Adrenal gland (tissue), 12 donors: ENCODE data around the gene OR6C70. TPM values are rescaled to one million over a fixed set of nuclear protein-coding genes. Genes with fewer than 3 reads are reported as not detected.

ENCODE experiments used
- DNase-seq, 7 donors: peaks; one replicate each; pipeline ENCODE4 v3.0.0-alpha.2; 2019 to 2020
- H3K27ac ChIP-seq, 5 donors: fragments of 200-600 bp; sonication (generic) in 4 of 5; 1 replicate in 3 of 5; 2 replicates in 2 of 5; pipeline versions ENCODE4 v1.5.1 to v1.8.0; 2016 to 2020; ENCODE audit warnings: mild to moderate bottlenecking in 1 of 5
- H3K27me3 ChIP-seq: fragments of 200-600 bp; 2 replicates; pipeline ENCODE4 v1.8.0; 2021
- H3K36me3 ChIP-seq, 2 donors: fragments of 200-600 bp; replicated peaks in 1 of 2; 1 replicate in 1 of 2; 2 replicates in 1 of 2; pipeline versions ENCODE4 v1.5.1 to v1.8.0; 2018 to 2022
- H3K4me1 ChIP-seq, 2 donors: fragments of 200-600 bp; replicated peaks in 1 of 2; 1 replicate in 1 of 2; 2 replicates in 1 of 2; pipeline versions ENCODE4 v1.5.1 to v1.8.0; 2018 to 2021
- H3K4me3 ChIP-seq, 4 donors: fragments of 200-600 bp; sonication (generic) in 3 of 4; one replicate each; pipeline ENCODE4 v1.5.1; 2016 to 2018
- H3K9me3 ChIP-seq, 3 donors: fragments of 200-600 bp; sonication (generic) in 1 of 3; replicated peaks in 1 of 3; 1 replicate in 2 of 3; 2 replicates in 1 of 3; pipeline versions ENCODE4 v1.5.1 to v1.8.0; 2016 to 2021
- POLR2A ChIP-seq, 2 donors: fragments of 450-650 bp; IDR thresholded peaks; one replicate each; pipeline ENCODE4 v1.6.1; 2017; ENCODE audit warnings: antibody characterized with exemption in 2 of 2, mild to moderate bottlenecking in 2 of 2, moderate library complexity in 1 of 2
- WGBS, 4 donors: extraction: QIAGEN DNeasy Blood & Tissue Kit in 2 of 4; methylation state at CpG; one replicate each; pipeline versions ENCODE4 v1.1.5 to v1.1.7; 2013 to 2017; 5-methylcytosine and 5-hydroxymethylcytosine counted together
- intact Hi-C, 2 donors: fragments of 100-400 bp; cut with DNase I; formaldehyde crosslinking; loops; one replicate each; pipeline versions ENCODE4 v1.14.1 to v1.15.0; 2022 to 2023
- polyA plus RNA-seq, 3 donors: library from polyadenylated mRNA; stranded (reverse); fragments of 200-250 nt in 2 of 3; fragments of 350-450 nt in 1 of 3; fragmentation: Illumina TruSeq in 1 of 3; extraction: RNeasy Lipid Tissue Mini Kit (QIAGEN cat#74804) in 1 of 3; gene quantifications; one replicate each; pipeline ENCODE4 v1.2.3, GENCODE V29; 2013 to 2014
- total RNA-seq, 9 donors: library from RNA; depleted of rRNA in 4 of 9; stranded (reverse); fragments of >200 nt in 4 of 9; fragments of 120-200 nt in 1 of 9; fragmentation: NEBNext Ultra II Directional in 1 of 9; extraction: Animal tissue kit (Norgen Biotek cat#: 25700) in 1 of 9; gene quantifications; one replicate each; pipeline versions ENCODE4 v1.1.0 to v1.2.4, GENCODE V29; 2013 to 2023
- TF ChIP-seq, protein P1 (sequence below), 6 experiments: fragments of 450-650 bp in 4 of 6; fragments of 200-600 bp in 2 of 6; sonication (generic) in 1 of 6; IDR thresholded peaks; 1 replicate in 5 of 6; 2 replicates in 1 of 6; pipeline versions ENCODE4 v1.5.1 to v1.8.0; 2016 to 2021; ENCODE audit warnings: antibody characterized with exemption in 6 of 6, mild to moderate bottlenecking in 2 of 6, moderate library complexity in 1 of 6
- donor health status: healthy with polysubstance abuse.
- donor health status: Bipolar disorder and iron deficiency.
- donor health status: DM: yes; HTN: yes; CAD: no.
- donor health status: DM: no; HTN: no; CAD: no.
- donor health status: DM: no; HTN: no; CAD: no.
- donor health status: DM: yes; HTN: yes; CAD: no.

The OR6C70 gene
- total and polyA plus RNA-seq, 12 donors, result not detected

DNA sequence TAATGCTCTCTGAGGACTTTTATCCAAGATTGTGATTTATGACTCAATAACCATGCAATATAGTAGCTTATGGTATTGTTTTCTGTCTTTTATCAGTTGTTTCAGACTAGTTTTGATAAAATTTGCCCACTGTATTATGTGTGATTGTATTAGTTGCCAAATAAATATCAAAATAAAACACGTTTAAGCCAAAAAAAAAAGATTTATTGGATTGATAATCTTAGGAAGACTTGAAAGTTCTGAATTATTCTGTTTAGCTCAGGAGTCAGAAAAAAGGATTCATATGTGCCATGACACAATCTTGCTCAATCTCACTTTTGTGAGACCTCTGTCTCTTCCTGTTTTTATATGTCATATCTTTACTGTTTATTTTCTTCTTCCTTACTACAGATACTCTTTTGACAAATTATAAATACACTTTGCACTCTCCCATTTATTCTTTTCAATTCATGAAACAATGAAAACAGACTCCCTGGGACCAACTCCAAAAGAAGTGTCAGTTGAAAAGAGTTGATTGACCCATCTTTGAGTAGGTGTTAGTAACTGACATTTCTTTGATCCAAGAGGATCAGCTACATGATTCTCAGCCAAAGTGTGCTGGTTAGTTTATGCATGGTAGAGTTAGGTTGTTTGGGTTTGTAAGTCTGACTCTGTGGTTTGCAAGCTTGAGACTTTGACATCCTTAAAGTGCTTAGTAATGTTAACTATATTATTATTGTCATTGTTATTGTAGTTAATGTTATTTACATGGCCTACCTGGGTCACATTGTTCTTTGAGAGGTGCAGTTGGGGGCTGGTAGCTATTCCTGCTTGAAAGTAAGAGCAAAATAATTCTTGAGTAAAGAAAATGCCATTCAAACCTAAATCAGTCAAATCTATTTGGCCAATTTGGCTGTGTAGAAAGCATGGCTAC, 41.4 kb downstream of the OR6C70 start:
- Histone ChIP-seq H3K4me1 (no peaks in the 10 kb centered on the region), H3K36me3 (no peaks in the 10 kb centered on the region), H3K9me3 (no peaks in the 10 kb centered on the region), H3K4me3 (no peak overlapping the region), H3K27me3 (no peaks in the 10 kb centered on the region), H3K27ac (no peak overlapping the region)
- WGBS, 4 donors, result 11 to 30% (median 22%) methylated on average over 1 of the region's 1 CpG
- TF ChIP-seq POLR2A (IDR thresholded peaks at IDR 0.05), result no peak
- TF ChIP-seq, protein P1, sequence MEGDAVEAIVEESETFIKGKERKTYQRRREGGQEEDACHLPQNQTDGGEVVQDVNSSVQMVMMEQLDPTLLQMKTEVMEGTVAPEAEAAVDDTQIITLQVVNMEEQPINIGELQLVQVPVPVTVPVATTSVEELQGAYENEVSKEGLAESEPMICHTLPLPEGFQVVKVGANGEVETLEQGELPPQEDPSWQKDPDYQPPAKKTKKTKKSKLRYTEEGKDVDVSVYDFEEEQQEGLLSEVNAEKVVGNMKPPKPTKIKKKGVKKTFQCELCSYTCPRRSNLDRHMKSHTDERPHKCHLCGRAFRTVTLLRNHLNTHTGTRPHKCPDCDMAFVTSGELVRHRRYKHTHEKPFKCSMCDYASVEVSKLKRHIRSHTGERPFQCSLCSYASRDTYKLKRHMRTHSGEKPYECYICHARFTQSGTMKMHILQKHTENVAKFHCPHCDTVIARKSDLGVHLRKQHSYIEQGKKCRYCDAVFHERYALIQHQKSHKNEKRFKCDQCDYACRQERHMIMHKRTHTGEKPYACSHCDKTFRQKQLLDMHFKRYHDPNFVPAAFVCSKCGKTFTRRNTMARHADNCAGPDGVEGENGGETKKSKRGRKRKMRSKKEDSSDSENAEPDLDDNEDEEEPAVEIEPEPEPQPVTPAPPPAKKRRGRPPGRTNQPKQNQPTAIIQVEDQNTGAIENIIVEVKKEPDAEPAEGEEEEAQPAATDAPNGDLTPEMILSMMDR (IDR thresholded peaks at IDR 0.05), result no peak
- intact Hi-C loops, result no loop called here
- no peak for DNase-seq

DNA sequence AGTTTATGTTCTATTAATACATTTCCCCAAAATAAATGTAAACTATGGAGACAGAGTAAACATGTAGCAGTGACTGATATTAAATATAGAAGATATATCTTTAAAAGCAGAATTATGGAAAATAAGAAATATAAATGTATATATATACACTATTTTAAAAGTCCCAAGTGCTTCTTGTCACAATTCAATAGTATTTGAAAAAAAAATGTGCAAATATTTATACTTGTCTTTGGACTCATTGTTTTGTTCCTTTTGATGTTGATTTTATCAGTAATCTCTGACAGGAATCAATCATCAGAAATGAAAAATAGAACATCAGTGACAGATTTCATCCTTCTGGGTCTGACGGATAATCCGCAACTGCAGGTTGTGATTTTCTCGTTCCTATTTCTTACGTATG, 44.0 kb downstream of the OR6C70 start, which contains the start of gene OR6C76:
OR6C76 (plus strand) TSS at position 301 of the 400 bp plus-strand sequence; CDS start at position 301, 0 bp downstream.
- Histone ChIP-seq H3K4me3 (no peak within 1 kb of the TSS), H3K27me3 (no peaks in the 10 kb centered on the region), H3K27ac (no peak within 1 kb of the TSS), H3K9me3 (no peaks in the 10 kb centered on the region), H3K36me3 (no peaks in the 10 kb centered on the region), H3K4me1 (no peaks in the 10 kb centered on the region)
- intact Hi-C loops, result no loop called here
- no peak for TF ChIP-seq POLR2A (IDR thresholded peaks at IDR 0.05)
- TF ChIP-seq, protein P1 (IDR thresholded peaks at IDR 0.05), result no peak
- DNase-seq, result no peak
- WGBS, 4 donors, result 73 to 92% (median 81%) methylated on average over 4 of the region's 4 CpGs

DNA sequence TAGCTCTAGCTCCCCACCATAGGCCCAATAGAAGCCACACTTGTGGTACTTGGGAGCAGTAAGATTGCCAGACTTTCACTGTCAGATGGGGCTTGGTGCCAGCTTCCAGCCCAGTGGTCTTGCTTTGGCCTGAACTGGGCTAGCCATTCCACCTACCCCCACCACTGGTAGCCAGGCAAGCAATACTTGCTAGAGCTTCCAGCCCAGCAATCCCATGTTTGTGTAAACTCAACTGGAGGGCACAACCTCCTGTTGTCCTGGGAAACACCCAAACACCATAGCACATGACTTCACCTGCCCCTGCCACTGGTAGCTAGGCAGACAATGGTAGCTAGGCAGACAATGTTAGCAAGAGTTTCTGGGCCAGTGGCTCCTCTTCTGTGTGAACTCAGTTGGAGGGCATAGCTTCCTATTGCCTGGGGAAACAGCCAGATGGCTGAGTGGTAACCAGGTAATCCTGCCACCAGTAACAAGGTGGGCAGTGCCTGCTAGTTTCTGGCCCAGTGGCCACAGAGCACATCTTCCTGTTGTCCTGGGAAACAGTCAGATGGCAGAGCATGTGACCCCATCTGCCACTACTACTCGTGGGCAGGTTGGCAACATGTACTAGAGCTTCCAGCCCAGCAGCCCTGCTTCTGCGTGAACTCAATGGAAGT, 49.5 kb downstream of the OR6C70 start:
- no peak for DNase-seq
- Histone ChIP-seq H3K27me3 (no peaks in the 10 kb centered on the region), H3K4me3 (no peak overlapping the region), H3K36me3 (no peaks in the 10 kb centered on the region), H3K4me1 (no peaks in the 10 kb centered on the region), H3K27ac (no peak overlapping the region), H3K9me3 (no peaks in the 10 kb centered on the region)
- WGBS, 4 donors, result 82 to 90% (median 85%) methylated on average over 2 of the region's 2 CpGs
- intact Hi-C loops, result no loop called here
- TF ChIP-seq, protein P1 (IDR thresholded peaks at IDR 0.05), result no peak
- no peak for TF ChIP-seq POLR2A (IDR thresholded peaks at IDR 0.05)

Other genes with a start within 250 kb of the OR6C70 start
- not detected for gene OR10A7, start 249.1 kb downstream of the OR6C70 start, total RNA-seq
- not detected for gene OR10A7, start 249.1 kb downstream of the OR6C70 start, polyA plus RNA-seq
- gene OR6C74, start 225.5 kb downstream of the OR6C70 start, total RNA-seq, result 1 to 10 TPM in 1 of 9 donors, not detected in 8; 1.1 TPM
- not detected for gene OR6C74, start 225.5 kb downstream of the OR6C70 start, polyA plus RNA-seq
- not detected for gene OR6C6, start 173.6 kb downstream of the OR6C70 start, total RNA-seq
- gene OR6C6, start 173.6 kb downstream of the OR6C70 start, polyA plus RNA-seq, result not detected
- gene OR6C1, start 155.8 kb downstream of the OR6C70 start, total RNA-seq, result under 1 TPM in 1 of 9 donors, not detected in 8; 0.11 TPM
- gene OR6C1, start 155.8 kb downstream of the OR6C70 start, polyA plus RNA-seq, result not detected
- not detected for gene OR6C3, start 139.4 kb downstream of the OR6C70 start, total RNA-seq
- not detected for gene OR6C3, start 139.4 kb downstream of the OR6C70 start, polyA plus RNA-seq
- gene OR6C75, start 107.2 kb downstream of the OR6C70 start, total RNA-seq, result not detected
- not detected for gene OR6C75, start 107.2 kb downstream of the OR6C70 start, polyA plus RNA-seq
- not detected for gene OR6C65, start 69.6 kb downstream of the OR6C70 start, total RNA-seq
- not detected for gene OR6C65, start 69.6 kb downstream of the OR6C70 start, polyA plus RNA-seq
- not detected for gene OR6C76, start 43.9 kb downstream of the OR6C70 start, total RNA-seq
- not detected for gene OR6C76, start 43.9 kb downstream of the OR6C70 start, polyA plus RNA-seq
- not detected for gene OR6C2, start 26.1 kb downstream of the OR6C70 start, total RNA-seq
- not detected for gene OR6C2, start 26.1 kb downstream of the OR6C70 start, polyA plus RNA-seq
- not detected for gene OR6C68, start 22.2 kb upstream of the OR6C70 start, total RNA-seq
- not detected for gene OR6C68, start 22.2 kb upstream of the OR6C70 start, polyA plus RNA-seq
- not detected for gene OR6C4, start 79.5 kb upstream of the OR6C70 start, total RNA-seq
- gene OR6C4, start 79.5 kb upstream of the OR6C70 start, polyA plus RNA-seq, result not detected
- gene OR2AP1, start 102.3 kb upstream of the OR6C70 start, total RNA-seq, result not detected
- gene OR2AP1, start 102.3 kb upstream of the OR6C70 start, polyA plus RNA-seq, result not detected
- not detected for gene OR10P1, start 166.8 kb upstream of the OR6C70 start, total RNA-seq
- gene OR10P1, start 166.8 kb upstream of the OR6C70 start, polyA plus RNA-seq, result not detected
- gene ITGA7, start 237.8 kb upstream of the OR6C70 start, total RNA-seq, result 10 to 100 TPM in 6 of 9 donors, 1 to 10 TPM in 3; 5.7 to 41.3 (median 14.6) TPM
- 10 to 100 TPM in 2 of 3 donors, 1 to 10 TPM in 1; 9.3 to 77.1 (median 53.6) TPM for gene ITGA7, start 237.8 kb upstream of the OR6C70 start, polyA plus RNA-seq
- gene BLOC1S1, start 245.9 kb upstream of the OR6C70 start, total RNA-seq, result 100 to 1,000 TPM; 180 to 304 (median 220) TPM
- 1,000 to 10,000 TPM in 1 of 3 donors, 100 to 1,000 TPM in 2; 188 to 1,005 (median 657) TPM for gene BLOC1S1, start 245.9 kb upstream of the OR6C70 start, polyA plus RNA-seq